SK-N-SH (cell line): ENCODE results near the gene ALAS1.

ENCODE experiments used
- CHD2 ChIP-seq: fragments of 150-350 bp; IDR thresholded peaks from 2 replicates; pipeline ENCODE4 v1.6.1; 2018; ENCODE audit warnings: low read length; ENCODE audit not compliant: partially characterized antibody
- JUND ChIP-seq: IDR thresholded peaks from 2 replicates; pipeline ENCODE4 v1.4.0; 2012
- POLR2AphosphoS5 ChIP-seq: IDR thresholded peaks from 2 replicates; pipeline ENCODE4 v1.6.1; 2012; ENCODE audit warnings: low read depth, low read length
- SIN3A ChIP-seq: IDR thresholded peaks from 2 replicates; pipeline ENCODE4 v1.6.1; 2012; ENCODE audit warnings: low read depth, mild to moderate bottlenecking, low read length, moderate library complexity, borderline replicate concordance
- SMC3 ChIP-seq: IDR thresholded peaks from 2 replicates; pipeline ENCODE4 v1.6.1; 2012; ENCODE audit warnings: low read depth, low read length, improper control_type of control experiment
- TF ChIP-seq, protein P1 (sequence below): fragments of 200-600 bp; sonication (generic); IDR thresholded peaks from 2 replicates; pipeline ENCODE4 v1.6.1; 2017; ENCODE audit warnings: antibody characterized with exemption, mild to moderate bottlenecking, moderate library complexity

DNA sequence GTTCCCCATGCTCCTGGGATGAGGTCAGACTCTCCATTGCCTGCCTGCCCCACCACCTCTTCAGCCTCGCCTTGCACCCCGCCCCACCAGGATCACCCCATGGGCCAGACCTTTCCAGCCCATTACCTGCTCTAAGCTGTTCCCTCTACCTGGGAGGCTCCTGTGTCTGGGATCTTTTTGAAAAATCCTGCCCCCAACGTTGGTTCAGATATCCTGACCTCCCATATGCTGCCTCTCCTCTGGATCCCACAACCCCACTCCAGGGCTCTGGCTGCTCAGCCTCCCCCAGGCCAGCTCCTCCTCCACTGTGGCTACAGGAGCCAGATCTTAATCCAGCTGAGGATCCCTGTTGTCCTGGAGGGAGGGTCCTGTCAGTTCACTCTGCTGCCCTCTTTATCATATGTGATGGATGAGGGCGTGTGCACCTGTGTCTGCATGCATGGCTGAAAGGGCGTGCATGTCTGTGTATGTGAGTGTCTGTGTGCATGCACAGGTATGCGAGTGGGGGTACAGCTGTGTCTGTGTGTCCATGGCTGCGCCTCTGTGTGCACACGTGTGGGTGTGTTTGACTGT, 21.7 kb upstream of the ALAS1 start:
- TF ChIP-seq CHD2: no peak
- TF ChIP-seq, protein P1, sequence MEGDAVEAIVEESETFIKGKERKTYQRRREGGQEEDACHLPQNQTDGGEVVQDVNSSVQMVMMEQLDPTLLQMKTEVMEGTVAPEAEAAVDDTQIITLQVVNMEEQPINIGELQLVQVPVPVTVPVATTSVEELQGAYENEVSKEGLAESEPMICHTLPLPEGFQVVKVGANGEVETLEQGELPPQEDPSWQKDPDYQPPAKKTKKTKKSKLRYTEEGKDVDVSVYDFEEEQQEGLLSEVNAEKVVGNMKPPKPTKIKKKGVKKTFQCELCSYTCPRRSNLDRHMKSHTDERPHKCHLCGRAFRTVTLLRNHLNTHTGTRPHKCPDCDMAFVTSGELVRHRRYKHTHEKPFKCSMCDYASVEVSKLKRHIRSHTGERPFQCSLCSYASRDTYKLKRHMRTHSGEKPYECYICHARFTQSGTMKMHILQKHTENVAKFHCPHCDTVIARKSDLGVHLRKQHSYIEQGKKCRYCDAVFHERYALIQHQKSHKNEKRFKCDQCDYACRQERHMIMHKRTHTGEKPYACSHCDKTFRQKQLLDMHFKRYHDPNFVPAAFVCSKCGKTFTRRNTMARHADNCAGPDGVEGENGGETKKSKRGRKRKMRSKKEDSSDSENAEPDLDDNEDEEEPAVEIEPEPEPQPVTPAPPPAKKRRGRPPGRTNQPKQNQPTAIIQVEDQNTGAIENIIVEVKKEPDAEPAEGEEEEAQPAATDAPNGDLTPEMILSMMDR: no peak
- TF ChIP-seq SMC3: no peak
- no peak for TF ChIP-seq POLR2AphosphoS5
- TF ChIP-seq JUND: no peak
- TF ChIP-seq SIN3A: no peak
